ENCODE measurements around the gene PCDH11Y.
"Not testable (repeated sequence)": the region's sequence is repeated elsewhere in the genome, so short reads cannot be mapped to it uniquely, and the experiment has no call there.

DNA sequence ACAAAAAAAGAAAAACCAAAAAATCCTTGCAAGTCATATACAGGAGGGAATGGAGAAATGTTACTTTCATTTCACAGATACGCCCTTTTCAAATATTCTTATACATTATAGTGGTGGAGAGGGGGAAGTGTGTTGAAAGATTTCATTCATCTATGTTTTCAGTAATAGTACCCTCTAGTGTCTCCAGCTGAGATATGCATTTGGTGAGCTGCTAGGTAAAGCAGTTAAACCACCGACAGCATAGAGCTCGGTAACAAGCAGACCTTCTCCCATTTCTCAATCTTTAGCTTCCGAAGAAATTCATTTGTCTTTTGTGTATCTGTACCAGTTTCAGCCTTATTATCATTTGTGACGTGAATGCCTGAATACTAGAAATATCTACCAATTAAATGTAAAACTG, 5.2 kb upstream of the PCDH11Y start:
- TF ChIP-seq TCF12 (IDR thresholded peaks at IDR 0.05); YY1 (IDR thresholded peaks at IDR 0.05; ENCODE audit: low read depth); JUND (IDR thresholded peaks at IDR 0.05); NFIC (IDR thresholded peaks at IDR 0.05; ENCODE audit: borderline replicate concordance): not testable (repeated sequence)
- TF ChIP-seq, protein P1, sequence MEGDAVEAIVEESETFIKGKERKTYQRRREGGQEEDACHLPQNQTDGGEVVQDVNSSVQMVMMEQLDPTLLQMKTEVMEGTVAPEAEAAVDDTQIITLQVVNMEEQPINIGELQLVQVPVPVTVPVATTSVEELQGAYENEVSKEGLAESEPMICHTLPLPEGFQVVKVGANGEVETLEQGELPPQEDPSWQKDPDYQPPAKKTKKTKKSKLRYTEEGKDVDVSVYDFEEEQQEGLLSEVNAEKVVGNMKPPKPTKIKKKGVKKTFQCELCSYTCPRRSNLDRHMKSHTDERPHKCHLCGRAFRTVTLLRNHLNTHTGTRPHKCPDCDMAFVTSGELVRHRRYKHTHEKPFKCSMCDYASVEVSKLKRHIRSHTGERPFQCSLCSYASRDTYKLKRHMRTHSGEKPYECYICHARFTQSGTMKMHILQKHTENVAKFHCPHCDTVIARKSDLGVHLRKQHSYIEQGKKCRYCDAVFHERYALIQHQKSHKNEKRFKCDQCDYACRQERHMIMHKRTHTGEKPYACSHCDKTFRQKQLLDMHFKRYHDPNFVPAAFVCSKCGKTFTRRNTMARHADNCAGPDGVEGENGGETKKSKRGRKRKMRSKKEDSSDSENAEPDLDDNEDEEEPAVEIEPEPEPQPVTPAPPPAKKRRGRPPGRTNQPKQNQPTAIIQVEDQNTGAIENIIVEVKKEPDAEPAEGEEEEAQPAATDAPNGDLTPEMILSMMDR (IDR thresholded peaks at IDR 0.05), result not testable (repeated sequence)
- TF ChIP-seq, protein P2, sequence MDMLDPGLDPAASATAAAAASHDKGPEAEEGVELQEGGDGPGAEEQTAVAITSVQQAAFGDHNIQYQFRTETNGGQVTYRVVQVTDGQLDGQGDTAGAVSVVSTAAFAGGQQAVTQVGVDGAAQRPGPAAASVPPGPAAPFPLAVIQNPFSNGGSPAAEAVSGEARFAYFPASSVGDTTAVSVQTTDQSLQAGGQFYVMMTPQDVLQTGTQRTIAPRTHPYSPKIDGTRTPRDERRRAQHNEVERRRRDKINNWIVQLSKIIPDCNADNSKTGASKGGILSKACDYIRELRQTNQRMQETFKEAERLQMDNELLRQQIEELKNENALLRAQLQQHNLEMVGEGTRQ (IDR thresholded peaks at IDR 0.05; ENCODE audit: borderline replicate concordance, low read depth, low read length), result not testable (repeated sequence)
